Prostate gland (tissue), 2 donors: ENCODE results near the gene TNK2. TPM values are rescaled to one million over a fixed set of nuclear protein-coding genes. Genes with fewer than 3 reads are reported as not detected.

Source experiments
- DNase-seq: peaks from one replicate; pipeline ENCODE4 v3.0.0-alpha.2; 2019; ENCODE audit warnings: low spot score
- H3K27ac ChIP-seq, 2 donors: fragments of 200-600 bp; sonication (generic); 2 replicates each; pipeline ENCODE4 v1.5.1; 2017 to 2019
- H3K27me3 ChIP-seq: fragments of 200-600 bp; sonication (generic); replicated peaks from 2 replicates; pipeline ENCODE4 v1.5.1; 2019; ENCODE audit not compliant: insufficient read depth
- H3K36me3 ChIP-seq, 2 donors: fragments of 200-600 bp; sonication (generic); 1 replicate in 1 of 2; 2 replicates in 1 of 2; pipeline versions ENCODE4 v1.5.1 to v1.8.1; 2017 to 2019
- H3K4me1 ChIP-seq: fragments of 200-600 bp; sonication (generic); replicated peaks from 2 replicates; pipeline ENCODE4 v1.5.1; 2019
- H3K4me3 ChIP-seq, 2 donors: fragments of 200-600 bp; sonication (generic); 2 replicates each; pipeline ENCODE4 v1.5.1; 2017 to 2019
- H3K9me3 ChIP-seq: fragments of 200-600 bp; sonication (generic); 2 replicates; pipeline ENCODE4 v1.5.1; 2017
- POLR2A ChIP-seq: fragments of 450-650 bp; IDR thresholded peaks from one replicate; pipeline ENCODE4 v1.6.1; 2016; ENCODE audit warnings: antibody characterized with exemption, mild to moderate bottlenecking
- POLR2AphosphoS5 ChIP-seq: sonication (generic); formaldehyde crosslinking; IDR thresholded peaks from one replicate; pipeline ENCODE4 v1.6.1; 2017; ENCODE audit warnings: antibody characterized with exemption
- WGBS: methylation state at CpG from one replicate; pipeline ENCODE4 v1.1.5; 2018; 5-methylcytosine and 5-hydroxymethylcytosine counted together
- intact Hi-C: fragments of 100-400 bp; cut with DNase I; formaldehyde crosslinking; loops from one replicate; pipeline ENCODE4 v1.14.2; 2022
- total RNA-seq, 2 donors: library from RNA; depleted of rRNA; stranded (reverse); fragments of >200 nt; gene quantifications; one replicate each; pipeline ENCODE4 v1.1.0, GENCODE V29; 2016
- TF ChIP-seq, protein P1 (sequence below), 4 experiments: fragments of 200-600 bp in 2 of 4; fragments of 450-650 bp in 2 of 4; sonication (generic) in 2 of 4; IDR thresholded peaks; 1 replicate in 3 of 4; 2 replicates in 1 of 4; pipeline ENCODE4 v1.5.1; 2016 to 2019; ENCODE audit warnings: antibody characterized with exemption in 4 of 4, mild to moderate bottlenecking in 2 of 4, moderate library complexity in 2 of 4

TNK2 gene
- total RNA-seq, 2 donors from 2014 or later: 34.9 to 100 TPM

GRCh38 chr3:195870442-195870841 lies 37.9 kb downstream of the TNK2 start:
- Histone ChIP-seq H3K27ac (no peak overlapping the region), H3K36me3 (peaks cover 0 to 9% of the 10 kb centered on the region in 2 donors), H3K27me3 (no peaks in the 10 kb centered on the region), H3K9me3 (no peaks in the 10 kb centered on the region), H3K4me1 (no peaks in the 10 kb centered on the region), H3K4me3 (no peak overlapping the region)
- 57% methylated on average over 3 of the region's 7 CpGs for WGBS
- DNase-seq: no peak
- intact Hi-C loops: no loop called here
- TF ChIP-seq POLR2A (no peak), POLR2AphosphoS5 (no peak)
- TF ChIP-seq, protein P1, sequence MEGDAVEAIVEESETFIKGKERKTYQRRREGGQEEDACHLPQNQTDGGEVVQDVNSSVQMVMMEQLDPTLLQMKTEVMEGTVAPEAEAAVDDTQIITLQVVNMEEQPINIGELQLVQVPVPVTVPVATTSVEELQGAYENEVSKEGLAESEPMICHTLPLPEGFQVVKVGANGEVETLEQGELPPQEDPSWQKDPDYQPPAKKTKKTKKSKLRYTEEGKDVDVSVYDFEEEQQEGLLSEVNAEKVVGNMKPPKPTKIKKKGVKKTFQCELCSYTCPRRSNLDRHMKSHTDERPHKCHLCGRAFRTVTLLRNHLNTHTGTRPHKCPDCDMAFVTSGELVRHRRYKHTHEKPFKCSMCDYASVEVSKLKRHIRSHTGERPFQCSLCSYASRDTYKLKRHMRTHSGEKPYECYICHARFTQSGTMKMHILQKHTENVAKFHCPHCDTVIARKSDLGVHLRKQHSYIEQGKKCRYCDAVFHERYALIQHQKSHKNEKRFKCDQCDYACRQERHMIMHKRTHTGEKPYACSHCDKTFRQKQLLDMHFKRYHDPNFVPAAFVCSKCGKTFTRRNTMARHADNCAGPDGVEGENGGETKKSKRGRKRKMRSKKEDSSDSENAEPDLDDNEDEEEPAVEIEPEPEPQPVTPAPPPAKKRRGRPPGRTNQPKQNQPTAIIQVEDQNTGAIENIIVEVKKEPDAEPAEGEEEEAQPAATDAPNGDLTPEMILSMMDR (IDR thresholded peaks at IDR 0.05): no peak

GRCh38 chr3:195869413-195870001 lies 38.8 kb downstream of the TNK2 start:
- H3K27me3 ChIP-seq: no peaks in the 10 kb centered on the region
- no peak overlapping the region for H3K4me3 ChIP-seq
- no peak overlapping the region for H3K27ac ChIP-seq
- H3K36me3 ChIP-seq: peaks cover 0 to 9% of the 10 kb centered on the region in 2 donors
- WGBS: 87% methylated on average over 31 of the region's 31 CpGs
- TF ChIP-seq POLR2A (no peak), POLR2AphosphoS5 (no peak)
- TF ChIP-seq, protein P1 (IDR thresholded peaks at IDR 0.05): no peak
- DNase-seq: no peak
- H3K9me3 ChIP-seq: no peaks in the 10 kb centered on the region
- intact Hi-C loops: no loop called here
- H3K4me1 ChIP-seq: no peaks in the 10 kb centered on the region

- H3K4me1 ChIP-seq: no peaks in the 10 kb centered on the region
- WGBS: 79% methylated on average over 30 of the region's 30 CpGs
- H3K4me3 ChIP-seq: no peak overlapping the region
- H3K27ac ChIP-seq: no peak overlapping the region
- TF ChIP-seq POLR2A (no peak), POLR2AphosphoS5 (no peak)
- TF ChIP-seq, protein P1 (IDR thresholded peaks at IDR 0.05): no peak
- H3K36me3 ChIP-seq: peaks cover 0 to 9% of the 10 kb centered on the region in 2 donors
- no peaks in the 10 kb centered on the region for H3K9me3 ChIP-seq
- DNase-seq: no peak
- H3K27me3 ChIP-seq: no peaks in the 10 kb centered on the region
- intact Hi-C loops: no loop called here
Measured at GRCh38 chr3:195868866-195869412, 39.4 kb downstream of the TNK2 start.

- intact Hi-C loops: no loop called here
- no peaks in the 10 kb centered on the region for H3K9me3 ChIP-seq
- TF ChIP-seq, protein P1 (IDR thresholded peaks at IDR 0.05): no peak
- TF ChIP-seq POLR2A: no peak
- no peak for TF ChIP-seq POLR2AphosphoS5
- no peak for DNase-seq
- no peaks in the 10 kb centered on the region for H3K4me1 ChIP-seq
- H3K27me3 ChIP-seq: no peaks in the 10 kb centered on the region
- WGBS: 92% methylated on average over 12 of the region's 39 CpGs
- H3K27ac ChIP-seq: no peak overlapping the region
- peaks cover 0 to 9% of the 10 kb centered on the region in 2 donors for H3K36me3 ChIP-seq
- H3K4me3 ChIP-seq: no peak overlapping the region
Measured at GRCh38 chr3:195868336-195868865, 40.0 kb downstream of the TNK2 start.
